ENCODE data around the gene SRRM1.
A peak's percentile ranks its signal among the peaks of the same experiment; 100 is the strongest.
"Not testable (repeated sequence)": the region's sequence is repeated elsewhere in the genome, so short reads cannot be mapped to it uniquely, and the experiment has no call there.

Gene SRRM1

DNA sequence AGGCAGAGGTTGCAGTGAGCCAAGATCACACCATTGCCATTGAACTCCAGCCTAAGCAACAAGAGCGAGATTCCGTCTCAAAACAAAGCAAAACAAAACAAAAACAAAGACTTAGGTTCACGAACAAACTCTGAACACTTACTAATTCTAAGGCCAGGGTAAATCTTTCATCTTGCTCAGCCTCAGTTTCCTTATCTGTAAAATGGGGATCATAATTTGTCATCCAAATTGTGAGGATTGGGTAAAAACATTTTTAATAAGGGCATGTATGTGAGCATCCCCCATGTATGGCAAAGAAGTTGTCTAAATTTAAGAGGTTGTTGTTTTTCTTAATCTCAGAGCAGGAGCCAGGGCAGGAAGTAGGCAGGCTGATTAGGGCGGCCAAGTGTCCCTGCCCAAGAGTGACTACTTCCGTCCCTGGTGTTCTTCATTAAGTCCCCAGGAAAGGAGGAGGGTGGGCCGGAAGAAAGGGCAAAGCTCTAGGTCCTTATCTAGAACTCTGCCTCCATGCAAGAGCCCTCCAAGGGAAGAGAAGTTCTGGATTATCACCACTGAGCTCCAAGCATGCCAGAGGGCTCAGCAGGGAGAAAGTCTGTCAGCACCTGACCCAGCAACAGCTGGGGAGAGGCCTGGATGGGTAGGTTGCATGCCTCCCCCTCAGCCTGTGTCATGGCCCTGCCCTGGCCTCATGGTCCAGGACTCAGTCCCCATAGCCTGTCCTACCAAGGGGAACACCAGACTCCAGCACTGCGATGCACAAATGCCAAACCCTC, 52.3 kb downstream of the SRRM1 start:
- DNase-seq = no peak

- no peak for DNase-seq
These were observed 53.1 kb downstream of the SRRM1 start for GRCh38 chr1:24696041-24696755.

- DNase-seq = no peak
These were observed 53.7 kb downstream of the SRRM1 start for GRCh38 chr1:24696756-24697330.

DNA sequence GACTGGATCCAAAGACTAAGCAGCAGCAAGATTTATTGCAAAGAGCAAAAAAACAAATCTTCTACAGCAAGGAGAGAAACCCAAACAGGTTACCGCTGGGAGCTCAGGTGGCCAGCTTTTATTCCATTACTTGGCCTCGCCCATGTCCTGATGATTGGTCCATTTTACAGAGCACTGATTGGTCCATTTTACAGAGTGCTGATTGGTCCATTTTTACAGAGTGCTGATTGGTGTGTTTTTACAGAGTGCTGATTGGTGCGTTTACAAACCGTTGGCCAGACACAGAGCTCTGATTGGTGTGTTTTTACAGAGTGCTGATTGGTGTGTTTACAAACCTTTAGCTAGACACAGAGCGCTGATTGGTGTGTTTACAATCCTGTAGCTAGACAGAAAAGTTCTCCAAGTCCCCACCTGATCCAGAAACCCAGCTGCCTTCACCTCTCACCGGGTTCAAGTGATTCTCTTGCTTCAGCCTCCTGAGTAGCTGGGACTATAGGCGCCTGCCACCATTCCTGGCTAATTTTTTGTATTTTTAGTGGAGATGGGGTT, 54.4 kb downstream of the SRRM1 start:
- DNase-seq = not testable (repeated sequence)

- DNase-seq = not testable (repeated sequence)
These were observed 55.2 kb downstream of the SRRM1 start for GRCh38 chr1:24698326-24698725.

GRCh38 chr1:24699628-24700027, 56.5 kb downstream of the SRRM1 start:
- no peak for DNase-seq

- no peak for DNase-seq
These were observed 59.6 kb downstream of the SRRM1 start for GRCh38 chr1:24702511-24703293.

DNA sequence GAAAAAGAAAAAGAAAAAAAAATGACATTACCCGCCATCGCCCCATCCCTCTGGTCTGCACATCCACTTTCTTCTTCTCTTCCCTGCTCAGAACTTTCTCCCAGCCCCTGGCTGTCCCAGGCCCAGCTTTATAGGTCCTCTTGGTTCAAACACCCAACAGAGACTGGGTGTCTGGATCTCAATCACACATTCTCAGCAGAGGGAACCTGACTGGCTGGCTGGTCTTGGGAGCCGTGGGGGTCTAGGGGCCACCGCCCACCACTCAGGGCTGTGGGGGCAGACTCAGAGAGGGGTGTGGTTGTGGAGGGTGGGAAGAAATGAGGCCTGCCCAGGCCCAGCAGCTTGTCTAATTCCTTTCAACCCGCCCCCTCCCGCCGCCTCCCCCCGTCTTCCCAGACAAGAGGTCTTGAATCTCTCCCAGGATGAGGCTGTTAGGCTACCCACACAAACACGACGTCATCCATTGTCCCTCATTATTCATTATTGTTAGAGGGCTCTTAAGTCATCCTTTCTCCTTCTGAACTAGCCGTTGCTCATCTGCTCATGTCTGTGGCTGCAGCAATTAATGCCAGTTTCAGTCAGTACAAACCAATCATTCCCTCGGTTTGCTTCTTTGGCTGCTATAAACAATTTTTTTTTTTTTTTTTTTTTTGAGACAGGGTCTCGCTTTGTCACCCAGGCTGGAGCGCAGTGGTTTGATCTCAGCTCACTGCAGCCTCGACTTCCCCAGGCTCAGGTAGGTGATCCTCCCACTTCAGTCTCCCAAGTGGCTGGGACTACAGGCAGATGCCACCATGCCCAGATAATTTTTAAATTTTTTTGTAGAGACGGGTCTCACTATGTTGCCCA, 61.5 kb downstream of the SRRM1 start:
- DNase-seq = no peak

DNA sequence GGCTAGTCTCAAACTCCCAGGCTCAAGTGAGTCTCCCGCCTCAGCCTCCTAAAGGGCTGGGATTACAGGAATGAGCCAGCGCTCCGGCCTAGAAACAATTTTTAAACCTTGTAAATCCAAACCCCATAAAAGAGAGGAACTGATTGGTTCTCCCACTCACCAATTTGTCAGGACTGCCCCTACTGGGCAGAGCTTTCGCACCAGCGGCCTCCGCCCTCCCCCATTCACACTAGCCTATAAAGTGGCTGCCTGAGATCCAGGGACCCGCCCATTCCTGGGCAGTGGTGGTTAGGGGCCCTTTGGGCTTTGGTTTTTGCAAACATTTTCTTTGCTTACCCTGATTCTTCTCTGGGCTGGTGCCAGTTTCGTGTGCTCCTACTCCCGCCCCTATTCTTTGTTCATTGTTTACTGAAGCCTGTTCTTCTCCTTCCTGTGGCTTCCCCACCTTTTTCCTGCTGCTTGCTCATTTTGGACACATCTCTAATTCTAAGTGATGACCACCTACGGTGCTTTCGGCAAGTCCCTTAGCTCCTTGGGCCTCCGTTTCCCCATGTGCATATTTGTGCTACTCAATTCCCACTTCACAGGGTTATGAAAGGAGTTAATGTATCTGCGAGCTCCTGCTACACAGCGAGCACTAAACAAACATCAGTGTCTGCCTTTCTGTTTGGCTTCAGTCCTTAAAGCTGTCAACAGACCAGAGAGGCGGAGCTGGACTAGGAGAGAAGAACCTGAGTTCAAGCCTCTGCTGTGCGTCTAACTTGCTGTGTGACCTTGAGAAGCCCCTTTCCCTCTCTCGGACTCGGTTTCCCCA, 62.4 kb downstream of the SRRM1 start:
- DNase-seq = no peak

DNA sequence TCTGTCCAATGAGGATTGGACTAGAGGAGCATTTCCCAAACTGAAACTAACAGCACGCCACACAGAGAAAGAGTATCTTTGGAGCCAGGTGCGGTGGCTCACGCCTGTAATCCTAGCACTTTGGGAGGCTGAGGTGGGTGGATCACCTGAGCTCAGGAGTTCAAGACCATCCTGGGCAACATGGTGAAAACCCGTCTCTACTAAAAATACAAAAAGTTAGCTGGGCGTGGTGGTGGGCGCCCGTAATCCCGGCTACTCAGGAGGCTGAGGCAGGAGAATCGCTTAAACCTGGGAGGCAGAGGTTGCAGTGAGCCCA, 62.9 kb downstream of the SRRM1 start:
- not testable (repeated sequence) for DNase-seq

DNA sequence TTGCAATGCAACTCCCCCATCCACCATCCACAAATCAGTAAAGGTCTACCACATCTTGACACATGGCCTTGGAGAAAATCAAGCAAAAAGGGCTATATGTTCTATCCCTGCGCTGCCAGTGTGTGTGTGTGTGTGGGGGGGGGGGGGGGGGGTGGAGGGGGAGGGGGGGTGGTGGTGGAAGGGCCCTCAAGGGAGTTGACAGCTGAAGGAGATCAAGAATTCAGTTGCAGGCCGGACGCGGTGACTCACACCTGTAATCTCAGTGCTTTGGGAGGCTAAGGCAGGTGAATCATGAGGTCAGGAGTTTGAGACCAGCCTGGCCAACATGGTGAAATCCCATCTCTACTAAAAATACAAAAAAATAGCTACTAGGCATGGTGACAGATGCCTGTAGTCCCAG, 64.6 kb downstream of the SRRM1 start:
- no peak for DNase-seq

DNA sequence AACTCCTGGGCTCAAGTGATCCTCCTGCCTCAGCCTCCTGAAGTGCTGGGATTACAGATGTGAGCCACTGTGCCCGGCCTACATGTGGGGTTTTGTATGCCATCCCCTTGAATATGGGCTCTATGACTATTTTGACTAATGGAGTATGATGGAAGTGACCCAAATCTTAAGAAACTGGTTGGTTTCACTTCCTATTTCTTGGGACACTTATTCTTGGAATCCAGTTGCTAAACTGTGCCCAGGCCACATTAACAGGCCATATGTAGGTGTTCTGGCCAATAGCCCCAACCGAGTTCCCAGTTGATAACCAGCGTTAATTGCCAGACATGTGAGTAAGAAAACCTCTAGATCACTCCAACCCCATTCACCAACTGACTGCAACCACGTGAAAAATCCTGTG, 65.8 kb downstream of the SRRM1 start:
- DNase-seq = peak; percentile 63

DNA sequence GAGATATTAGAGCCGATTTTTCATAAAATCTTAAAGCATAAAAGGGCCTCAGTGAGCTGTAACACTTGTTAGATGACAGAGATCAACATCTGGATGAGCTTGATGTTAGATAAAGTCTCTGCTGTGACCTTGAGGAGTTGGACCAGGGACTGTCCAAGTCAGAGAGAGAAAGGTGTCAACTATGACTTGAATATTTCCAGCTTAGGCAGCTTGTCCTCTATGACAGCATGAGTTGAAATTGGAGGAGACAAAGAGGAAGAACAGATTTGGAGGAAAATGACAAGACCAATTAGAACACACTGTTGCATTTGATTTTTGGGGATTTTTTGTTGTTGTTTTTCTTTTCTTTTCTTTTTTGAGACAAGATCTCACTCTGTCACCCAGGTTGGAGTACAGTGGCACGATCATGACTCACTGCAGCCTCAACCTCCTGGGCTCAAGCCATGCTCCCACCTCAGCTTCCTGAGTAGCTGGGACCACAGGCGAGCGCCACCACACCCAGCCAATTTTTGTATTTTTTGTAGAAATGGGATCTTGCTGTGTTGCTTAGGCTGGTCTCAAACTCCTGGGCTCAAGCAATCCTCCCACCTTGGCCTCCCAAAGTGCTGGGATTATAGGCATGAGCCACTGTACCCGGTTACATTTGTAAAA, 66.8 kb downstream of the SRRM1 start:
- no peak for DNase-seq

DNA sequence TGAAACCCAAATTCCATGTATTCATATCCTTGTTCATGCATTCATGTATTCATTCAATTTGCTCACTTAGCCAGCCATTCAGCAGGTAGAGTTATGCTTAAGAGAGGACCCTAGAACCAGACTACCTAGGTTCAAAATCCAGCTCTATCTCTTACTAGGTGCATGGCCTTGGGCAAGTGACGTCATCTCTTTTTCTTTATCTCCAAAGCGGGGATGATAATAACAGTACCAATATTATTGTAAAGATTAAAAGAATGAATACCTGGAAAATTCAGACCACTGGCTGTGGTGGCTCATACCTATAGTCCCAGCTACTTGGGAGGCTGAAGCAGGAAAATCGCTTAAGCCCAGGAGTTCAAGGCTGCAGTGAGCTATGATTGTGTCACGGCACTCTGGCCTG, 68.2 kb downstream of the SRRM1 start:
- no peak for DNase-seq

DNA sequence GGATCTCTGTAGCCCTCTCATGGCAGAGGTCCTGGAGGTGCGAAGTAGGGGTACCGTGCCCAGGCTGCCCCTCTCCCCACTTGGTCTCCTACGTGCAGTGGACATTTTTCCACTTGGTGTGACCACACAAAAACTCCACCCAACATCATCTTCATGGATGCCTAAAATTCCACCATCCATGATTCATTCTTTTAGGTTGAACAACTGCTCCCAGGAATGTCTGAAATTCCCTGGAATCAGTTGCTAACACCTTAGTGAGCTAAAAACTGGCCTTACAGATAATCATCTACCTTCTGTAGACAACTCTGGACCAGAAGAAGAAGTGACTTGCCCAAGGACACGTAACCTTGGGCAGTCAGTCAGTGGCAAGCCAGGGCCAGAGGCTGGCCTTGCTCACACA, 70.1 kb downstream of the SRRM1 start:
- no peak for DNase-seq

DNA sequence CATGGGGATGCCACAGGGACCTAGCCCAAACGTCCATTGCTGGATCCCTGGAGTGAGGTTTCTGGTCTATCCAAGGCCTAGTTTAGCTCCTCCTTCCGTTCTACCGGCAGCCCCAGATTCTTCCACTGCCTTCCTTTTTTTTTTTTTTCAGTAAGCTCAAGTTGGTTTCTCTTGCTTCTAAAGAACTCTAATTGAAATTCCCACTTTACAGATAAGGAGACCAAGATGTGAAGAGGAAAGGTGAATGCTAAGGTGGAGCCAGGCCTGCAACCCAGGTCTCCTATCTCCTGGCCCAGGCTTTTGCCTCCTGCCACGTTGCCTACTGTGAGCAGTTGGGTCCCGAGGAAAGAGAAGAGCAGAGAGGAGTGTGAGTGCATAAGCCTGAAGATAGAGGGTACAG, 70.6 kb downstream of the SRRM1 start:
- no peak for DNase-seq

GRCh38 chr1:24714859-24715520, 71.9 kb downstream of the SRRM1 start:
- DNase-seq = no peak

DNA sequence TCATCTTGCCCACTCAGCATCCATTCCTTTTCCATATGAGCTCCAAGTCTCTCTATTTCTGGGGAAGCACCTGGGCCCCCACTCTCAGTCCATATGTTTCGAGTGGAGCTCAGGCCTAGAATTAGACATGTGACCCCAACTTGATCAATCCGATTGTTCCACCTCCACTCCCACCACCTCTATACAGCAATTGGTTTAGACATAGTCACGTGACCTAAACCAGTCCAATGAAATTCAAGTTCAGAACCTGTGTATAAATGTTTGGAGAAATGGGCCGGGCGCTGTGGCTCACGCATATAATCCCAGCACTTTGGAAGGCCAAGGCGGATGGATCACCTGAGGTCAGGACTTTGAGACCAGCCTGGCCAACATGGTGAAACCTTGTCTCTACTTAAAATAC, 72.6 kb downstream of the SRRM1 start:
- no peak for DNase-seq

GRCh38 chr1:24717887-24718650, 75.0 kb downstream of the SRRM1 start:
- no peak for DNase-seq
